Right hindlimb (tissue), 1 donor: ENCODE results near the gene ICAM5.
A peak's percentile ranks its signal among the peaks of the same experiment; 100 is the strongest.
"Not testable (repeated sequence)": the region's sequence is repeated elsewhere in the genome, so short reads cannot be mapped to it uniquely, and the experiment has no call there.

Experiments used
- DNase-seq: peaks from one replicate; pipeline ENCODE4 v3.0.0-alpha.2; 2018

Gene ICAM5

DNA sequence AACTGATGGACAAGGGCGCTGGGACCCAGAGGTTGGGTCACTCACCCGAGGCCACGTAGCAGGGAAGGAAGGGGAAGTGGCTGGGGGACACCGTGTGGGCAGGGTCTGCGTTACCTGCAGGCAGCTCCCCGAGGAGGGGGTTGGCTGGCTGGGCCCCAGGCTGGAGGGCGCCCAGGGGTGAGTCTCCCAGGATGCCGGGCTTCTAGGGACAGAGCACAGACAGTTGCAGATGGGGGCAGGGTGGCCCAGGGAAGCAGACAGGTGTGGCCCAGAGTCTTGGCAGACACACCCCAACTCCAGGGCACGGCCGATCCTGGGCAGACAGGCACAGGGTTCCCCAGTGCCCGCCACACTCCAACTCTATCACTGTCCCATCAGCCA lies 31.7 kb downstream of the ICAM5 start:
- no peak for DNase-seq

DNA sequence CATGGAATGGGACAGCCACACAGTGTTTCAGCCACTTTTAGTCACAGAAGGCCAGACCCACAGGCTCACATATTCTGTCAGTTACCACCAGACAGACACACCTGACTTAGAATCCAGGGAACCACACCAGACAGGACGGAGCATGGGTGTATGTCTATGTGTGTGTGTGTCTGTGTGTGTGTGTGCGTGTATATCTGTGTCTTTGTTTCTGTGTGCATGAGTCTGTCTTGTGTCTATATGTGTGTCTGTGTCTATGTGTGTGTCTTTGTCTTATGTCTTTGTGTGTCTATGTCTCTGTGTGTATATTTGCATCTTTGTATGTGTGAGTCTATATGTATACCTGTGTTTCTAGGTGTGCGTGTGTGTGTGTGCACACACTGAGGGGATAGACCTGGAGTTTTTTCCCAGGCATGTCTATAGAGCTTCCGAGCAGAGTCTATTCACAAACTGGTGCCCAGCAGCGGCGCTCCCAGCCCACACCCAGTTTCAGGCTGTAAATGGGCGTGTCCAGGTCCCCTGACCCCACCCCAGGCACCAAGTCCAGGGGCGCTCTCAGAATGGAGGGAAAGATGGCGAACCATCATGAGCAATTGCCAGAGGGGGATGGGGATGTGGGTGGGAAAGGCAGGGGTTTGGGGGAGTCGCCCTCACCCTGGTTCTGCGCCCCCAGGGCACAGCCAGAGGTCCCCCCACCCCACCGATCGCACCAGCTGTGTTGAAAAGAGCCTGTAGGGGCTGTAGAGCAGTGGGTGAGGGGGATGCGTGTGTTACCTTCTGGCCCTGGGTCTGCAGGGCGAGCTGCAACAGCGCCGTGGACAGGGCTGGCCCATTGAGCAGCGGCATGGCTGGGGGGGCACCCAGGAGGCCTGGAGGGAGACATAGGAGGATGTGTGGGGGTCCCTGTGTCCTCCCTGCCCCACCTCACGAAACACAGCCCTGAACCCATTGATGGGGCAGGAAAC lies 32.4 kb downstream of the ICAM5 start:
- DNase-seq, result no peak

DNA sequence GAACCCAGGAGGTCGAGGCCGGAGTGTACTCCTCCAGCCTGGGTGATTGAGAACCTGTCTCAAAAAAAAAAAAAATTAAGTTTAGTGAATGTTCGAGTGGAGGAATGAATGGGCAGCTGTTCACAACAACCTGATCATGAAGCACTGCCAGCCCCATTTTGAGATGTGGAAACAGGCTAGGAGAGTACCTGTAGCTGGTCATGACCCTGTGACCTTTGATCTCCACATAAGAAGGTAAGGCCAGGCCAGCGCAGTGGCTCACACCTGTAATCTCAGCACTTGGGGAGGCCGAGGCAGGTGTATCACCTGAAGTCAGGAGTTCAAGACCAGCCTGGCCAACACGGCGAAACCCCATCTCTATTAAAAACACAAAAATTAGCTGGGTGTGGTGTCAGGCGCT lies 36.0 kb downstream of the ICAM5 start:
- DNase-seq, result no peak

DNA sequence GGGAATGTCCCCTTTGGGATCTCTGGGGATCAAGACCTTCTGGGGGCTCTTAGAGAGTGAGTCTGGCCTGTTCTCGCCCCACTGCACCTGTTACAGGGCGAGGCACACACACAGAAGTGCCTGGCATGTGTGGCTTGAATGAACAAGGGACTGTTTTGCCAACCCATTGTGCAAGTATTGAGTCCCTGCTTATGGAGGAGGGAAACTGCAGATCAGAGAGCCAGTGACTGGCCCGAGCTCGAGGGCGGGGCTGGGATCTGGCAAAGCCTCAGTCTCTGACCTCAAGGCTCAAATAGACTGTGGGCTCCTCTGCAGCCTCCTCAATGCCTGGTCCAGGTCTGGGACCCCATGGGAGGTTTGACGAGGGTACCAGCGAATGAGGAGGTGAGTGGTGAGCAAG lies 38.0 kb downstream of the ICAM5 start:
- DNase-seq, result no peak

DNA sequence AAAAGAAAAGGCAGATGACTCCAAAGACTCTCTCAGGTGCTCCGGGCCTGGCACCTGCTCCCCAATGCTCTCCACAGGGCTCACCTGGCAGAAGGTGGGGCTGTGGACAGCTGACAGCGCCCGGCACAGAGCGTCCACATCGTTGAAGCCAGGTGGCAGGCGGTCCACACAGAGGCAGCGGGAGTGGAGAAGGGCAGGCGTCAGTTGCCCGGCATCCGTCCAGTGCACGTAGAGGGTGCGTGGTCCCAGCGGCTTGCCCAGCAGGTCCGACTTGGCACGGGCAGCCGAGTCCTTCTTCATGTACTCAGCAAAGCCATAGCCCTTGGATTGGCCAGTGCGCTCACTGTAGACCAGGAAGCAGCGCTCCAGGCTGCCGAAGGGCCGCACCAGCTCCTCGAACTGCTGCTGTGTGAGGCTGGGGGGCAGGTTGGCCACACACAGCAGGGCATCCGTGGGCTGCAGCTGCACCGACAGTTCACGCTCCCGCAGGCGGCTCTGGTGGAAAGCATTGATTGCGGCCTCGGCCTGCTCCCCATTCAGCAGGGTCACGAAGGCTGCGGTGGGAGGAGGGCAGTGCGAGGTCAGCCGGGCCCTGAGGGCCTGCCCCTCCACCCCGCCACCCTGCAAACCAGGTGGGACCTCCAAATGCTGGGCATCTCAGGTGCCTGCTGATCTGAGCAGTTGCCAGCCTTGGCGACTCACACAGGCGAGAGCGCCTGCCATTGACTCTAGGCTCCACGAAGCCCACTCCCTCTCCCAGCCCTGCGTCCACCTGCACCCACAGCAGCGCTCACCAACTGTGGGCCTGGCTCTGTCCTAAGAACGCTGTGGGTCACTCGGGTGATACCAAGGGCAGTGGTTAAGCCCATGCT lies 39.0 kb downstream of the ICAM5 start:
- DNase-seq, result no peak

DNA sequence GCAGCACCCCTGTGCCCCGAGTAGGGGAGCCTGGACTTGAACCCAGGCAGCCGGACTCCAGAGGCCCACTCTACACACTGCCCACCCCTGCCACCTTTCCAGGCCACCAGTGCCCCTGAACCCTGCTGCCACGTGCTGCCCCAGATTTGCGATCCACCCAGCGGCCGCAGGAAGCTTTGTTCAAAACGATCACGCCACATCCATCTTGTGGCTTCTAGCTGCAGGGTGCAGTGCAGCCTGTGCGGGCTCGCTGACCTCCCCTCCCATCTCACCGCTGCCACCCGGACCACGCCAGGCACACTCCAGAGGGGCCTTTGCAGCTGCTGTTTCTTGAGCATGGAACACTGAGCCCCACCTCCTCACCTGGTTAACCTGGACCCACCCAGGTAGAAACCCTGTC lies 39.8 kb downstream of the ICAM5 start:
- DNase-seq, result no peak

DNA sequence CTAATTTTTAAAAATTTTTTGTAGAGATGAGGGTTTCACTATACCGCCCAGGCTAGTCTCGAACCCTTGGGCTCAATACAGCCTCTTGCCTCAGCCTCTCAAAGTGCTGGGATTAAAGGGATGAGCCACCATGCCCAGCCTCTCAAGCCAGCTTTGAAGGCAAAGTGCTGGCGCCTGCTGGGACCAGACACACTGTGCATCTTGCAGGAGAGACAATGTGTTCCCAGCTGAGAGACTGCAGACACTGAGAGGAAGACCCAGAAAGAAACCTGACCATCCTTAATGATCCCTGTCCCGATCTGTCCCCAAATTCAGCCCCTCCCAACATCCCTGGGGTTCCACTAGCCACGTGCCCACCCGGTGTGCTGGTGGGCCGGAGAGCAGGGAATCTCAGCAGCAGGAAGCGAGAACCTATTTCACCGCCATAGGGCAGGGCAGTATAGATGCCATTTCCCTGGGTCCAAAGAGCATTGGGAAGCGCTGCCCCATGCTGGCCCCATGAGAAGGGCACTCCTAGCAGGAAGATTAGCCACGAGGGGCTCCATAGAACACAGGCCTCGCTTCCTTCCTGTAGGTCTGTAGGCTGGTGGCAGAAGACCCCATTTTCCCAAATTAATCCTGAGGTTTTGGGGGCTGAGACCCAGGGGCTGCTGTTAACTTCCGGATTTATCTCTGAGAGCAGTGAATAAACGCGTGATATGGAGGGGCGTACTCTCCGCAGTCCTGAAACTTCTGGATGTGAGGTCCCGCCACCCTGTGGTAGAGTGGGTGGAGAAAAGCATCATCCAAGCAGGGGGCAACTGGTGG lies 42.6 kb downstream of the ICAM5 start:
- no peak for DNase-seq

DNA sequence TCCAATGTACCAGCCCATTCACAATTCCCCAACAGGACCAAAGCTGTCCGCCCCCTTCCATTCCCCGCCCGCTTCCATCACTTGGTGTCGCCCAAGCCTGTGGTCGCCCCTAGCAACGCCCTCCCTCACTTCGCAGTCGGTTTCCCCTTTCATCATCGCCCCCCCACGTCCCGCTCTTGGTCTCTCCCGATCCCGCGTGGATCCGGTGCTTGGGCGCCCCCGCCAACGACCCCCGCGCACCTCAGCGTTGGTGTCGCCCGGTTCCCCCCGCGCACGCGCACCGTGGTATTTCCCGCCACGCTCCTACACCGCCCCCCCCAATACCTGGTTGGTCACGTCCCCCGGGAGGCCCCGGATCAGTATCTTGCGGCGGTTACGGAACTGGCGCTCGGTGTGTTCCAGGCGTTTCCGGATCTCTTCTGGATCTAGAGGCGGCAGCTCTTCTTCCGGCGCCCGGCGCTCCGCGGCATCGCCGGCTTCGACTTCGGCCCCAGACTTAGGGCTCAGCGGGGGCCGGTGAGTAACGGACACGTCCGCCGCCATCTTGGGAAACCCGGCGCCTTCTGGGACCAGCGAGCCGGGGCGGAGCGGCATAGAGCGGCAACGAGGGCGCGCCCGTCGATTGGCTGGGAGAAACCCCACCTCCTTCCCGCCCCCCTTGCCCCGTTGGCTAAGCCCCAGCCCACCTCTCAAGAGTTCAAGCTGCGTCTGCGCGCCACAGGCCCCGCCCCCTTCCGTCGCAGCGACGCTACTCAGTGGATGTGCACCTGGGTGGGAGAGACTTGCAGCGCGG lies 43.4 kb downstream of the ICAM5 start, which contains the start of gene RAVER1:
RAVER1 (minus strand) TSS at position 565 of the 793 bp plus-strand sequence; CDS start at position 543, 22 bp downstream.
- DNase-seq, result peak; percentile 99

DNA sequence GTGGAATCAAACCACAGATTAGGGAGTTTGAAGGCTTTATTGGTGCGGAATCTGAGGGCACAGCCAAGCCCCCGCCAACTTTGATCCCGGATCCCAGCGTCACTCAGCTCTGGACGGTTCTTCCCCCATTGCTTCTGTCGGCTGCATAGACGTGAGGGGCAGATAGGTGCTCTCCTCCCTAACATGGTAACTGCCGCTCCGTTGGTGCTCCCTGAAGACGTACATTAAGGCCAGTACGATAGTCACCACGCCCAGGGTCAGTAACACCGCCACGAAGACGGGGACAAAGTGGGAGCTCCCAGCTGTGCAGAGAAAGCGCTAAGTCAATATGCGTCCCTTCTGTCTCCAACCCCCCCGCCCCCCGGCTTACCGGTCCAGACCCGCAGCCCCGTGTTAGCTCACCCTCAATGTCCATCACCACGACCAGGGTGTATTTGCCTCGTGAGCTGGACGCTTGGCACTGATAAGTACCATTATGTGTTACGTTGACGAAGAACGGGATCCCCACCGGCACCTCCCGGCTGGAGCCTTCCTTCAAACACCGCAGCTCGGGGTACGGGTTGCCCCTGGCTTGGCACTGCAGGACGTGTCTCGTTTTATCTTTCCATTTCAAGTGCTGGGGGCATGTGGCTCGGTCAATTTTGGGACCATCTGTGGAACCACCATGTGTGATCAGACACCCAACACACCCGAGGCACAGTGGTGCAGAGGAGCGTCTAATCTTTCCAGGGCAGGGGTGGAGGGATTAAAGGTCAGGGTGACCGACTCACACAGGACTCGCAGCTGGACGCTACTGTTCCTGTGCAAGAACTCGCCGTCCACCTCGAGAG lies 44.2 kb downstream of the ICAM5 start:
- no peak for DNase-seq

DNA sequence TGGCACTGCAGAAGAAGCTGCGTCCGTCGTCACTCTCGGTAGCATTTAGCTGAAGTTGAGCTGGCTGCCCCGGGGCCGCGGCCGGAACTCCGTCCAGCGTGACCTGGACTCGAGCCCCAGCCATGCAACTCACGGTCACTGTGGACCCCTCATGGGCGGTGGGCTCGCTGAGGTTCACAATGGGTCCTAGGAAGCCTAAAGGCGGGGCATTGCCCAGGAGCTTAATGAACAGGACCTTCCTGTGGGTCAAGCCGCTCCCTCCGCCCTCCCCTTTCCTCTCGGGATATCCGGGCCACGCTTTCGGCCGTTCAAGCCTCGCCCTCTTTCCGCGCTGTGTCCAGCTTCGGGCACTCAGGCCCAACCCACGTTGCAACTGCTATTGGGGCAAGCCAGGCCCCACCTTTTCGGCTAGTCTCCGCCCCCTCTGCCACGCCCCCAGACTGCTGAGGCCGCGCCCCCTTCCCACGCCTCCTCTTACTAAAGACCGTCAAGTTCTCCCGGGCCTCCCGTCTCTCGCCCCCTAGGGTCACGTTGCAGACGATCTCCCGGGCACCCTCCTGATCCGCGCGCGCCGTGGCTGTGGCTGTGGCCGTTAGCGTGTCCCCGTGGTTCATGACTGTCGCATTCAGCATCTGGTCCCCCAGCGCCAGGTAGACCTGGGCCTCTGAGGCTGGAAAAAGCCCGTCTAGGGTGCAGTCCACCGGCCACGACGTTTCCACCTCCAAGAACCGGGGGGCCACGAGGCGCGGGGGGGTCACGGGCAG lies 45.0 kb downstream of the ICAM5 start:
- peak; percentile 93 for DNase-seq

DNA sequence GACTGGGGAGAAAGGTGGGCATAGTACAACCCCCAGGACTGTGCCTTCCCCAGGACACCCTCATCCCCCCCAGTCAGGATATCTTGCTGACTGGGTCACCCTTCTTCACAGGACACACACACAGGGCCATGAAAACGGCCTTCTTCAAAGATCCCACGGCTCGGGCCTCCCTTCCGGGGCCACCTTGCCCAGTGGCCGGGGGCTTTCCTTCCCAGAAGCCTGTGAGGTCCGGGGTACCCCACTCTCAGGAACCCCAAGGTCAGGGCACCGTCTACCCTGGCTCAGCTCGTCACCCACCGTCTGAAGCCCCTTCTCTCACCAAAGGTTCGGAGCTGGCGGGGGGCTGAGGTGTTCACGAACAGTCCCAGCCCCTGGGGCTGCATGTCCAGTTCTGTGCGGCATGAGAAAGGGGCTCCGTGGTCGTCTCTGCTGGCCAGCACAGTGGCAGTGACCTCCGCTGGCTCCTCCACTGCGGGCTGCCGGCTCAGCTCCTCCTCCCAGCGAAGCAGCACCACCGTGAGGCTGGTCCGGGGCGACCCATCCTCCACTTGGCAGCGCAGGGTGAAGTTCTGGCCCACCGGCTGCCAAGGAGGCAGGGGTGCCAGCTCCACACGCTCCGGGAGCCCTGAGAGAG lies 45.7 kb downstream of the ICAM5 start:
- DNase-seq, result no peak

DNA sequence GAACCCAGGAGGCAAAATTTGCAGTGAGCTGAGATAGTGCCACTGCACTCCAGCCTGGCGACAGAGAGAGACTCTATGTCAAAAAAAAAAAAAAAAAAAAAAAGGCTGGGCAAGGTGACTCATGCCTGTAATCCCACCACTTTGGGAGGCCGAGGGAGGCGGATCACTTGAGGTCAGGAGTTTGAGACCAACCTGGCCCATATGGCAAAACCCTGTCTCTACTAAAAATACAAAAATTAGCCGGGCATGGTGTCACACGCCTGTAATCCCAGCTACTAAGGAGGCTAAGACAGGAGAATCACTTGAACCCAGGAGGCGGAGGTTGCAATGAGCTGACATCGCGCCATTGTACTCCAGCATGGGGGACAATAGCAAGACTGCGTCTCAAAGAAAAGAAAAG lies 47.0 kb downstream of the ICAM5 start:
- not testable (repeated sequence) for DNase-seq

DNA sequence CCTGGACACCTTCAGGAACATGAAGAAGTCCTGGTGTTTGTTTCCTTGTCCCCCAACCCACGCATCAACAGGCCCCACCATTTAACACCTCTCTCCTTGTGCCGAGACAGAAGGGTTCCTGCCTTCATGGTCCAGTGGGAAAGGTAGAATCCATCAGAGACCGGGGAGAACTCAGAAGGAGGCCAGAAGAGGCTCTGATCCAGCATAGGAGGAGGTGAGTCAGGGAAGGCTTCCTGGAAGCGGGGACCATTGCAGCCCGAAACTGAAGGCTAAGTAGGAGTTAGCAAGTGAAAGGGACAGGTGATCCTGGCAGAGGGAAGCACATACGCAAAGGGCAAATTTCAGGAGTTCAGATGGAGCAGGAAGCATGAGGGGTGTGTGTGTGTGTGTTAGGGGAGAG lies 49.2 kb downstream of the ICAM5 start:
- DNase-seq, result no peak

DNA sequence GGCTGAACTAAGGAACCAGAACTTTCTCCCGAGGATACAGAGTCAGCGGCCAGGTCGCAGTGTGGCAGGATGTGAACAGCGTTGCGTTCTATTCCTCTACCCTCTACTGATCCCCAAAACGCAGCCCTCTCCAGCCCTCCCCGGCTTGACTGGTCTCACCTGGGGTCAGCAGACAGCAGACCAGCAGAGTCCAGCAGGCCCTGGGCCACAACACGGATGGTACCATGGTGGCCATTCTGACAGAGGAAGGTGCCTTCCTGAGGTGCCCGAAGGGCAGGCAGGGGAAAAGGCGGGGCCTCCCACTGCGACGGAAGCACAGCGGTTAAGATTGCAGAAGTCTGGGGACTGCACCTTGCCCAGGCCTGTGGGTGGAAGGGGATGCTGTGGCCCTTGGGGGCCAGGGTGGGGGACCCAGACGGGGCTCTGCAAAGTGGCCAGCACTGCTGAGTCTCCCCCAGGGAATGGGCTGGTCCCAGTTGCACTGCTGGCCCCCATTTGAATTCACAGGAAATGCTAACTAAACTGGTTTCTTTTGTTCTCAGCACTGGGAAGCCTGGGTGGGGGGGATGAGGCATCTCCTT lies 49.7 kb downstream of the ICAM5 start, which contains the start of gene ICAM3:
ICAM3 (minus strand) TSS at position 245 of the 581 bp plus-strand sequence; CDS start at position 235, 10 bp downstream.
- no peak for DNase-seq

DNA sequence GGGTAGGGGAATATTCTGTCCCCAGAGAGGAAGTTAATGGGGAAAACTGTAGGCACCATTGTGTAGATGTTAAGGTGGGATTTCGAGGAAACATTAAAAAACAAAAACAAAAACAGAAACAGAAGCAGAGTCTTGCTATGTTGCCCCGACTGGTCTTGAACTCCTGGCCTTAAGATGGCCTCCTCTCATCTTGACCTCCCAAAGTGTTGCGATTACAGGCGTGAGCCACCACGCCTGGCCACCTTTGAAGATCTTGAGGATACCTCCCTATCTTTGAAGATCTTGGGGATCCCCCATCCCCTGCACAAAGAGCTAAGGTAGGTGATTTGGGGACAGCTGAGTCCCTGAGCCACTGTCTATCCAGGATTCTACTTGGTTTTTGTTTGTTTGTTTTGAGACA lies 50.2 kb downstream of the ICAM5 start:
- DNase-seq, result no peak

DNA sequence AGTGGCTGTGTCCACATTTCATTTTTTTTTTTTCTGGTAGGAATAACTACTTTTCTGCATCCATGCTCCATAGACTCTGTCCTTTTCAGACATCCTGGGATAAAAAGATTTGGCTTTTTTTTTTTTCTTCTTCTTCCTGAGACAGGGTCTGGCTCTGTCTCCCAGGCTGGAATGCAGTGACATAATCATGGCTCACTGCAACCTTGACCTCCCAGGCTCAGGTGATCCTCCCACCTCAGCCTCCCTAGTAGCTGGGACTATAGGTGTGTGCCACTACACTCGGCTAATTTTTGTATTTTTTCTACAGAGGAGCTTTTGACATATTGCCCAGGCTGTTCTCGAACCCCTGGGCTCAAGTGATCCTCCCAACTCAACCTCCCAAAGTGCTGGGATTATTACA lies 53.7 kb downstream of the ICAM5 start:
- no peak for DNase-seq

DNA sequence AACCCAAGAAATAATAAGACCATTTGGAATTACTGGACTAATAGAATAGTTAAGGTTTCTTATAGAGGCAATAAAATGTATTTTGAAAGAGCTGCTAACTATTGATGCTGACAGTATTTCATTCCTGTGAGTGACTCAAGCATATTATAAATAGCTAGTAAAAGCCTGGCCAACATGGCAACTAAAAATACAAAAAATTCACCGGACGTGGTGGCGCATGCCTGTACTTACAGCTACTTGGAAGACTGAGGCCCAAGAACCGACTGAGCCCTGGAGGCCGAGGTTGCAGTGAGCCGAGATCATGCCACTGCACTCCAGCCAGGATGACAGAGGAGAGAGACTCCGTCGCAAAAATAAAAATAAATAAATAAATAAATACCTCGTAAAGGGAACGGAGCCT lies 55.0 kb downstream of the ICAM5 start:
- no peak for DNase-seq
